Panc1 (cell line): ENCODE results near the gene AMZ1. TPM values are rescaled to one million over a fixed set of nuclear protein-coding genes. Genes with fewer than 3 reads are reported as not detected.

Experiments
- ATAC-seq: fragments of 200-7000 bp; cut with Tn5 transposase; 2 replicates; pipeline ENCODE4 v1.9.1; 2020; ENCODE audit warnings: mild to moderate bottlenecking, moderate library complexity
- BruUV-seq: library from RNA; stranded (reverse); fragments of 400-500 nt; replicated peaks from 2 replicates; lab custom pipeline; 2021; lab: Mats Ljungman, UMichigan
- CTCF ChIA-PET: fragments of 300-600 bp; sonication (Branson Sonifier 250); formaldehyde crosslinking; loops from one replicate; lab custom pipeline; 2022; ENCODE audit warnings: antibody characterized with exemption; lab: Charles Lee
- POLR2A ChIA-PET: fragments of 300-600 bp; sonication (Branson Sonifier 250); formaldehyde crosslinking; loops from one replicate; lab custom pipeline; 2022; ENCODE audit warnings: antibody characterized with exemption; lab: Charles Lee
- DNase-seq: peaks from one replicate; pipeline ENCODE4 v3.0.0-alpha.2; 2010; ENCODE audit warnings: low read depth, low spot score
- H3K27ac ChIP-seq: 2 replicates; pipeline ENCODE4 v1.5.1; 2011; ENCODE audit warnings: mild to moderate bottlenecking, low read length, inconsistent platforms
- H3K27me3 ChIP-seq: fragments of 200-500 bp; sonication (Bioruptor generic); 2 replicates; pipeline ENCODE4 v1.6.0; 2014; ENCODE audit warnings: low read length, inconsistent platforms; ENCODE audit not compliant: control insufficient read depth, insufficient read depth
- H3K36me3 ChIP-seq: fragments of 200-500 bp; sonication (Bioruptor generic); 2 replicates; pipeline ENCODE4 v1.5.1; 2014; ENCODE audit warnings: inconsistent platforms, mild to moderate bottlenecking, low read length, moderate library complexity; ENCODE audit not compliant: control insufficient read depth, insufficient read depth
- H3K4me1 ChIP-seq: 2 replicates; pipeline ENCODE4 v1.5.1; 2011; ENCODE audit warnings: inconsistent platforms, mild to moderate bottlenecking, low read length, moderate library complexity; ENCODE audit not compliant: control insufficient read depth, insufficient read depth
- H3K4me3 ChIP-seq, 2 experiments: 2 replicates each; pipeline ENCODE4 v1.5.1; 2011 to 2012; ENCODE audit warnings: low read depth in 2 of 2, low read length in 2 of 2, mild to moderate bottlenecking in 2 of 2, inconsistent platforms in 1 of 2, moderate library complexity in 1 of 2
- H3K9me3 ChIP-seq: fragments of 200-500 bp; sonication (Bioruptor generic); 2 replicates; pipeline ENCODE4 v1.5.1; 2014; ENCODE audit warnings: low read depth, mild to moderate bottlenecking, inconsistent platforms, low read length, moderate library complexity; ENCODE audit not compliant: control insufficient read depth, insufficient read depth
- CTCF ChIP-seq: fragments of 450-650 bp; IDR thresholded peaks from 2 replicates; pipeline ENCODE4 v1.5.1; 2017; ENCODE audit warnings: mild to moderate bottlenecking
- POLR2AphosphoS5 ChIP-seq: IDR thresholded peaks from 2 replicates; pipeline ENCODE4 v1.6.1; 2012; ENCODE audit warnings: mild to moderate bottlenecking, low read depth, low read length, moderate library complexity
- REST ChIP-seq, 2 experiments: IDR thresholded peaks; 2 replicates each; pipeline ENCODE4 v1.6.1; 2011 to 2012; ENCODE audit warnings: low read depth in 2 of 2, control low read depth in 1 of 2, low read length in 1 of 2, mild to moderate bottlenecking in 1 of 2, moderate library complexity in 1 of 2; ENCODE audit not compliant: insufficient read depth in 1 of 2
- SIN3A ChIP-seq: IDR thresholded peaks from 2 replicates; pipeline ENCODE4 v1.6.1; 2012; ENCODE audit warnings: low read depth, mild to moderate bottlenecking, low read length, moderate library complexity, borderline replicate concordance; ENCODE audit not compliant: insufficient read depth
- TCF7L2 ChIP-seq: IDR thresholded peaks from 2 replicates; pipeline ENCODE4 v1.6.1; 2011; ENCODE audit warnings: mild to moderate bottlenecking, low read depth, low read length, inconsistent platforms
- in situ Hi-C: cut with HindIII; loops from 2 replicates; pipeline ENCODE4 v1.10.0; 2016; ENCODE audit warnings: low sequenced_read_pairs, low pct_unique_long_range_greater_than_20kb
- intact Hi-C: fragments of 100-400 bp; cut with micrococcal nuclease; formaldehyde crosslinking; loops from one replicate; pipeline ENCODE4 v1.10.0; 2022; ENCODE audit not compliant: unreplicated experiment
- total RNA-seq: library from RNA; stranded (reverse); gene quantifications from one replicate; pipeline ENCODE4 v1.2.1, GENCODE V29; 2021; ENCODE audit not compliant: unreplicated experiment

The AMZ1 gene
- total RNA-seq, 1 experiment from 2014 or later: 0.57 TPM

GRCh38 chr7:2680256-2680655 lies 7.7 kb upstream of the AMZ1 start:
- Histone ChIP-seq H3K27me3 (no peaks in the 10 kb centered on the region), H3K9me3 (no peaks in the 10 kb centered on the region), H3K4me3 (no peak overlapping the region), H3K36me3 (no peaks in the 10 kb centered on the region), H3K27ac (no peak overlapping the region), H3K4me1 (no peaks in the 10 kb centered on the region; the same call in 1 of the 2 replicates)
- no peak for TF ChIP-seq POLR2AphosphoS5
- no peak for DNase-seq
- intact Hi-C loops: loop anchor here (10.0 kb wide), 1 partner anchor 225 kb away; no protein-coding TSS in a partner anchor
- POLR2A ChIA-PET: no interaction called here
- CTCF ChIA-PET: interaction anchor here (1.0 to 2.2 kb wide), 6 partner anchors 9 to 230 kb away, joined by 3 to 6 read pairs (median 5); no protein-coding TSS in a partner anchor
- BruUV-seq: no TSS peak
- ATAC-seq: peak; percentile 3
- in situ Hi-C loops: no loop called here

GRCh38 chr7:2680792-2681490 lies 7.1 kb upstream of the AMZ1 start:
- Histone ChIP-seq H3K4me3 (no peak overlapping the region), H3K27me3 (no peaks in the 10 kb centered on the region), H3K36me3 (no peaks in the 10 kb centered on the region), H3K27ac (no peak overlapping the region), H3K9me3 (no peaks in the 10 kb centered on the region), H3K4me1 (no peaks in the 10 kb centered on the region; the same call in 1 of the 2 replicates)
- peak; percentile 27 for DNase-seq
- intact Hi-C loops: loop anchor here (10.0 kb wide), 1 partner anchor 226 kb away; no protein-coding TSS in a partner anchor
- in situ Hi-C loops: no loop called here
- BruUV-seq: no TSS peak
- TF ChIP-seq SIN3A (no peak), POLR2AphosphoS5 (no peak), REST (IDR thresholded peaks at IDR 0.05; ENCODE audit: insufficient read depth in 1 of 2, low read depth in 2 of 2, low read length in 1 of 2) (no peak), TCF7L2 (no peak), CTCF (peak; percentile 96)
- peak; percentile 89 for ATAC-seq
- ChIA-PET CTCF (interaction anchor here (0.6 to 2.2 kb wide), 10 partner anchors 10 to 230 kb away, joined by 3 to 6 read pairs (median 4); no protein-coding TSS in a partner anchor), POLR2A (interaction anchor here (0.6 kb wide), 1 partner anchor 16 kb away, joined by 3 read pairs; no protein-coding TSS in a partner anchor)
